Esophagus muscularis mucosa (tissue), 4 donors: ENCODE data around the gene ZFAND5. TPM values are rescaled to one million over a fixed set of nuclear protein-coding genes. Genes with fewer than 3 reads are reported as not detected.

ENCODE experiments used
- DNase-seq: peaks from one replicate; pipeline ENCODE4 v3.0.0-alpha.2; 2017; ENCODE audit errors: extremely low spot score
- H3K27ac ChIP-seq, 4 donors: fragments of 200-600 bp; sonication (generic); replicated peaks in 1 of 4; 1 replicate in 3 of 4; 2 replicates in 1 of 4; pipeline ENCODE4 v1.5.1; 2016 to 2019; ENCODE audit warnings: mild to moderate bottlenecking in 1 of 4
- H3K27me3 ChIP-seq, 4 donors: fragments of 200-600 bp; sonication (generic); one replicate each; pipeline versions ENCODE4 v1.5.1 to v1.6.0; 2016 to 2019
- H3K36me3 ChIP-seq, 4 donors: fragments of 200-600 bp; sonication (generic); one replicate each; pipeline ENCODE4 v1.5.1; 2016 to 2019
- H3K4me1 ChIP-seq, 4 donors: fragments of 200-600 bp; sonication (generic); one replicate each; pipeline ENCODE4 v1.5.1; 2016 to 2019
- H3K4me3 ChIP-seq, 4 donors: fragments of 200-600 bp; sonication (generic); 1 replicate in 2 of 4; 2 replicates in 2 of 4; pipeline ENCODE4 v1.5.1; 2016 to 2019; ENCODE audit warnings: mild to moderate bottlenecking in 4 of 4, moderate library complexity in 1 of 4
- H3K9me3 ChIP-seq, 4 donors: fragments of 200-600 bp; sonication (generic); 1 replicate in 3 of 4; 2 replicates in 1 of 4; pipeline ENCODE4 v1.5.1; 2016 to 2019
- EP300 ChIP-seq: sonication (generic); formaldehyde crosslinking; IDR thresholded peaks from one replicate; pipeline ENCODE4 v1.6.1; 2017; ENCODE audit warnings: antibody characterized with exemption
- POLR2A ChIP-seq: fragments of 450-650 bp; IDR thresholded peaks from one replicate; pipeline ENCODE4 v1.6.1; 2017; ENCODE audit warnings: antibody characterized with exemption, moderate library complexity, mild to moderate bottlenecking, low read depth
- POLR2AphosphoS5 ChIP-seq, 2 donors: sonication (generic); formaldehyde crosslinking; IDR thresholded peaks; one replicate each; pipeline ENCODE4 v1.6.1; 2017; ENCODE audit warnings: antibody characterized with exemption in 2 of 2
- WGBS: methylation state at CpG from one replicate; pipeline ENCODE4 v1.1.5; 2018; 5-methylcytosine and 5-hydroxymethylcytosine counted together
- intact Hi-C: fragments of 100-400 bp; cut with DNase I; formaldehyde crosslinking; loops from one replicate; pipeline ENCODE4 v1.15.1; 2023
- total RNA-seq, 4 donors: library from RNA; depleted of rRNA; stranded (reverse); fragments of >200 nt; gene quantifications; one replicate each; pipeline versions ENCODE4 v1.1.0 to v1.2.1, GENCODE V29; 2016
- TF ChIP-seq, protein P1 (sequence below), 3 experiments: fragments of 200-600 bp in 2 of 3; fragments of 450-650 bp in 1 of 3; sonication (generic) in 2 of 3; IDR thresholded peaks; one replicate each; pipeline ENCODE4 v1.5.1; 2017 to 2019; ENCODE audit warnings: antibody characterized with exemption in 3 of 3, mild to moderate bottlenecking in 2 of 3, moderate library complexity in 1 of 3

Gene ZFAND5
- total RNA-seq, 4 donors from 2014 or later: 176 to 303 (median 225) TPM

DNA sequence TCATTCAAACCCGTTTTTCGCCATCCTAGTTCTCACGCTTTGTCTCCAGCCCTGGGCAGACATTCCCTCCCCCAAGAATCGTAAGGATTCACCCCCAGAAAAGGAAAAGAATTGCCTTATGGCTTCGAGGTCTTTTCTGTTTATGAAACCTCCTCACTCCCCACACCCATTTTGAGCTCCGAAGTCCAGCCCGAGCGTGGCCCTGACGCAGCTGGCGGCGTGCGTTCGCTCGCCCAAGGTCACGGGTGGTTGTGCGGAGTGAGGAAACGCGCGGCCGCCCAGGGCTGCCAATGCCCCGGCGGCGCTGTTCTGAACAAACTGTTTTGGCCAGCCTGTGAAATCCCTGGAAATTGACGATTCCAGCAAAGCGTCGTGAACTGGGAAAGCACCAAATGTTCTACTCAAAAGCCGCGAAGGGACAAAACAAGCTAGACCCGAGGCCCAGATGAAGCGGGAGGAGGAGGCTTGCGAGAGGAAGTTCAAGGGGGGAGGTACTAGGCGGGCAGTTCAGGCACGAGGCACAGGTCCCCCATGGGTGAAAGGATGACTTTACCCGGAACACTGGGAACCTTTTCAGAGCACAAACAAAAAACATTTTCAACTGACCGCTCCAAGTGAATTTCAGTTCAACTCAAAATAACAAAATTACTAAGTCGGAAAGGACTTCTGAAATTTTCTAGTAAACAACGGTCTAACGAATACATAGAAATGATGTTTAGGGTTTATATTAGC lies 683 bp upstream of the ZFAND5 start:
- Histone ChIP-seq H3K27ac (peak overlapping the region; percentile 99 to 100 (median 100)), H3K36me3 (peaks cover 0 to 9% (median 0%) of the 10 kb centered on the region in 4 donors), H3K9me3 (no peaks in the 10 kb centered on the region), H3K27me3 (no peaks in the 10 kb centered on the region), H3K4me1 (peaks cover 12 to 25% (median 16%) of the 10 kb centered on the region in 4 donors), H3K4me3 (peak overlapping the region; percentile 78 to 94 (median 93))
- 2% methylated on average over 31 of the region's 38 CpGs for WGBS
- TF ChIP-seq POLR2A (no peak), EP300 (peak; percentile 99), POLR2AphosphoS5 (IDR thresholded peaks at IDR 0.05) (peak in 1 of 2 donors; percentile 93)
- TF ChIP-seq, protein P1, sequence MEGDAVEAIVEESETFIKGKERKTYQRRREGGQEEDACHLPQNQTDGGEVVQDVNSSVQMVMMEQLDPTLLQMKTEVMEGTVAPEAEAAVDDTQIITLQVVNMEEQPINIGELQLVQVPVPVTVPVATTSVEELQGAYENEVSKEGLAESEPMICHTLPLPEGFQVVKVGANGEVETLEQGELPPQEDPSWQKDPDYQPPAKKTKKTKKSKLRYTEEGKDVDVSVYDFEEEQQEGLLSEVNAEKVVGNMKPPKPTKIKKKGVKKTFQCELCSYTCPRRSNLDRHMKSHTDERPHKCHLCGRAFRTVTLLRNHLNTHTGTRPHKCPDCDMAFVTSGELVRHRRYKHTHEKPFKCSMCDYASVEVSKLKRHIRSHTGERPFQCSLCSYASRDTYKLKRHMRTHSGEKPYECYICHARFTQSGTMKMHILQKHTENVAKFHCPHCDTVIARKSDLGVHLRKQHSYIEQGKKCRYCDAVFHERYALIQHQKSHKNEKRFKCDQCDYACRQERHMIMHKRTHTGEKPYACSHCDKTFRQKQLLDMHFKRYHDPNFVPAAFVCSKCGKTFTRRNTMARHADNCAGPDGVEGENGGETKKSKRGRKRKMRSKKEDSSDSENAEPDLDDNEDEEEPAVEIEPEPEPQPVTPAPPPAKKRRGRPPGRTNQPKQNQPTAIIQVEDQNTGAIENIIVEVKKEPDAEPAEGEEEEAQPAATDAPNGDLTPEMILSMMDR (IDR thresholded peaks at IDR 0.05): peak in 1 of 3 experiments; percentile 5
- DNase-seq: peak; percentile 96
- intact Hi-C loops: loop anchor here (5.0 to 10.0 kb wide), 3 partner anchors 227 to 1951 kb away; partner anchors contain the start of gene KLF9

DNA sequence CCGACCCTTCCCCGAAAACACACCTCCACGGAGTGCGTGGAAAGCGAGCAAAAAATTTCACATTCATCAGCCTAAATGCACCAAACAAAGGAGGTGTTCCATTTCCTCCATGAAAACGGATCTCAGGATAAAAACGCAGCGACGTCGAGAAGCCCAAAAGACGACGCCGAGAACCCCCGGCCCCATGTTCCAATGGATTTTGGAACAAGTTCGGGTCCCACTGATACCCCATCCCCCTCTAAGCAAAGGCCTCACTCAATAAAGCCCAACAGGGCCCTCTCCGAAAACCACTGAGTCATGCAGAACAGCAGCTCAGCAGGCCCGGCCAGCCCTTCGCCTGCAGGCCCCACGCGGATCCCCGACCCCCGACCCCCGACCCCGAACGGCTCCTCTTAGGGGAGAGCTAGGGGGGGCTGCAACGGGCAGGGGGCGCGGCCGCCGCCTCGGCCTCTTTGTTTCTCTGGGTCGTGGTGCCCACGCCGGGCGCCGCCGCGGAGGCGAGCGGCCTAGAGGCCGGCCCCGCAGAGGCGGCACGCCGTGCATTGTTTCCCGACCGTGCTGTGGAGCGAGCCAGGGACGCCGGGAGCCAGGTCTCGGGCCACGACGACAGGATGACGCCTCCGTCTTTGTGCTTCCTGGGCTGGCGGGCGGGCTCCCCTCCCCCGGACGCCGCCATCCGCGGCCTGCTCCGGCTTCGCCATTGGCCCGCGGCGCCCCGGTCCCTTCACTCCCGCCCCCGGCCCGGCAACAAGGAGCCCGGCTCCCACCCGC lies 915 bp downstream of the ZFAND5 start:
- DNase-seq: peak; percentile 92
- Histone ChIP-seq H3K27me3 (no peaks in the 10 kb centered on the region), H3K9me3 (no peaks in the 10 kb centered on the region), H3K4me3 (peak overlapping the region; percentile 78 to 94 (median 93)), H3K4me1 (peaks cover 28 to 41% (median 32%) of the 10 kb centered on the region in 4 donors), H3K27ac (peak overlapping the region; percentile 99 to 100 (median 100)), H3K36me3 (peaks cover 5 to 25% (median 14%) of the 10 kb centered on the region in 4 donors)
- intact Hi-C loops: loop anchor here (5.0 to 10.0 kb wide), 3 partner anchors 213 to 1949 kb away; partner anchors contain the start of gene KLF9
- 1% methylated on average over 18 of the region's 73 CpGs for WGBS
- TF ChIP-seq, protein P1 (IDR thresholded peaks at IDR 0.05): no peak
- TF ChIP-seq POLR2AphosphoS5 (IDR thresholded peaks at IDR 0.05) (peak in 1 of 2 donors; percentile 47), POLR2A (peak; percentile 41), EP300 (no peak)

DNA sequence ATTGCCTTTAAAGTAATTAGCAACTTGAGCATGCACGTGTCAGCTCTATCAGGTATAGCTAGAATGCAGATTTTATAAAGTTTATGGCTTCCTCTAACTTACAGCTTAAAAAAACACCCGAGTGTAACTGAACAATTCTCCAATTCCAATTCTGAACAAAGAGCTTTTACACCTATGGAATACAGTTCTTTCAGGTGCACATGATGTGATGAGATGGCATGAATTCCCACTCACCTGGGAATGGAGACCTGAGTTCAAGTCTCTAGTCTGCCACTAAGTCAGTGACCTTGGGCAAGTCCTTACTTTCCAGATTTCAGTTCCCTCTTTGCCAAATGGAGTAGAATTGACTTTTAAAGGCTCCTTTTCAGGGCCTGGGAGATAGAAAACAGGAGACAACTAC lies 1.8 kb downstream of the ZFAND5 start:
- H3K4me3 ChIP-seq: peak overlapping the region; percentile 78 to 94 (median 93)
- no peaks in the 10 kb centered on the region for H3K9me3 ChIP-seq
- TF ChIP-seq EP300 (no peak), POLR2A (no peak), POLR2AphosphoS5 (IDR thresholded peaks at IDR 0.05) (no peak)
- TF ChIP-seq, protein P1 (IDR thresholded peaks at IDR 0.05): no peak
- DNase-seq: no peak
- H3K27me3 ChIP-seq: no peaks in the 10 kb centered on the region
- 0% methylated on average over 2 of the region's 2 CpGs for whole genome bisulfite sequencing
- peaks cover 37 to 49% (median 41%) of the 10 kb centered on the region in 4 donors for H3K4me1 ChIP-seq
- peak overlapping the region; percentile 99 to 100 (median 100) for H3K27ac ChIP-seq
- H3K36me3 ChIP-seq: peaks cover 5 to 34% (median 19%) of the 10 kb centered on the region in 4 donors
- intact Hi-C loops: loop anchor here (5.0 to 10.0 kb wide), 3 partner anchors 214 to 1948 kb away; partner anchors contain the start of gene KLF9

DNA sequence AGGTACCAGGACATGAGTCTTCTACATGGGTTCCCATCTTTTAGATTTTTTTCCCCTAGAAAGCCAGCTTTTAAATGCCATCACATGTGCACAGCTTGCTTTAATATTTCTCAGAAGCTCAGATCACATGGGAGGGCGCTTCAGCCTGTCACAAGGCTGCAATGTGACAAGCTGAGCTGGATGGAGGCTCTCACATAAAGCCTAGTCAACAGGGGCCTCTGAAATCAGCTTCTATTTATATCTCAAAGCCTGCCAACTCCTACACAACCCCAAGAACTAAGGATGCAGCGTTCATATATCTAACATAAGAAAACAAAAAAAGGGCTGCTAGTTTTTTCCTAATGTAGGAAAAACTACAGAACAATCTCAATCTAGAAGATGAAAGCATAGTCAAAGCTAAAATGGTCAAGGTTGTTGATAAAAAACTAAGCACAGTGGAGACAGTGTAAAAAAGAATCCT lies 2.3 kb downstream of the ZFAND5 start:
- no peaks in the 10 kb centered on the region for H3K9me3 ChIP-seq
- no peak for DNase-seq
- intact Hi-C loops: loop anchor here (5.0 to 10.0 kb wide), 3 partner anchors 215 to 1948 kb away; partner anchors contain the start of gene KLF9
- peaks cover 5 to 39% (median 21%) of the 10 kb centered on the region in 4 donors for H3K36me3 ChIP-seq
- WGBS: 3% methylated on average over 2 of the region's 2 CpGs
- peak in 1 of 2 donors; percentile 96 for TF ChIP-seq POLR2AphosphoS5 (IDR thresholded peaks at IDR 0.05)
- TF ChIP-seq, protein P1 (IDR thresholded peaks at IDR 0.05): no peak
- TF ChIP-seq POLR2A: peak; percentile 32
- H3K27ac ChIP-seq: peak overlapping the region; percentile 99 to 100 (median 100)
- H3K4me1 ChIP-seq: peaks cover 42 to 54% (median 46%) of the 10 kb centered on the region in 4 donors
- H3K27me3 ChIP-seq: no peaks in the 10 kb centered on the region
- peak overlapping the region; percentile 78 to 94 (median 93) for H3K4me3 ChIP-seq
